ENCODE measurements around the gene TNNI2. TPM values are rescaled to one million over a fixed set of nuclear protein-coding genes. Genes with fewer than 3 reads are reported as not detected.

The TNNI2 gene
- total RNA-seq, 2 donors from 2014 or later = not detected

DNA sequence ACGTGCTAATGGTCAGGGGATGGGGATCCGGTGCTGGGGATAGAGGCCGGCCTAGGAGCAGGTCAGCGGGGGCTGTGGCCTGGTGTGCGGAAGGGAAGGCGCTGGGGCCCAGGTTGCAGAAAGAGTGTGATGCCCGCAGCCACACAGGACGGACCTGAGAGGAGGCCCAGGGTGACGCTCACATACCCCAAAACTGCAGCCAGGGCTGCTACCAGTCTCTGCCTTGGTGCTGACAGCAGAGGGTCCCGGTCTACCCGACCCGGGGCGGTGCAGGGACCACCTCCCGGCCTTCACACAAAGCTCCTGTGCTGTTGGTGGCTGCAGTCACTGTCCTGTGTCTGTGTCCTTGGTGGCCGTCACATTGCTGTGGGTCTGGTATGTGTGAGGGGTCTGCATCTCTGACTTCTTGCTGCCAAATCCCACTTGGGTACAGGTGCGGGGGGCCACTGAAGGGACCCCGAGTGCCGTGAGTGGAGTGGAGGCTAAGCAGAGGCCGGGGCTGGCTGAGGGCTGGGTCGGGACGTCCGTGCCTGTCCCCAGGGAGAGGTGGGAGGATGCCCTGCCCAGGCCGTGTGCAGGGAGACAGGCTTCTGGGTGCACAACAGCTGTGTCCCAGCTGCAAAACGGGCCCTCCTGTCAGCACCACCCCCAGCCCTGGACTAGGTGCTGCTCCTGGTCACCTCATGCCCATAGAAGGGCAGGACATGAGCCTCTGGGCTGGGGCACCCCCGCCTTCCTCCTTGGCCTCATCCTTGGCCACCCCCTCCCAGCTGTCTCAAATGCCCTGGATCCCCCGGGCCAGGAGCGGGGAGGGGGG is 15.6 kb downstream of the TNNI2 start:
- Mint-ChIP-seq H3K4me3 (no peak overlapping the region), H3K36me3 (ENCODE audit: low read depth) (no peaks in the 10 kb centered on the region), H3K27ac (no peak overlapping the region), H3K4me1 (no peaks in the 10 kb centered on the region), H3K27me3 (ENCODE audit: insufficient read depth) (no peaks in the 10 kb centered on the region), H3K9me3 (no peaks in the 10 kb centered on the region)
- DNase-seq = no peak
- no peaks in the 10 kb centered on the region for H3K27me3 ChIP-seq (ENCODE audit: control insufficient read depth, insufficient read depth, low read length, poor library complexity, severe bottlenecking)
- no peaks in the 10 kb centered on the region for H3K4me1 ChIP-seq (ENCODE audit: control insufficient read depth, insufficient read depth, low read length)
- H3K27ac ChIP-seq (ENCODE audit: low read depth, low read length) = no peak overlapping the region
- H3K36me3 ChIP-seq (ENCODE audit: control insufficient read depth, insufficient read depth, low read length) = no peaks in the 10 kb centered on the region
- no peak for TF ChIP-seq CTCF (conservative IDR thresholded peaks at IDR 0.05)
- no peak overlapping the region for H3K4me3 ChIP-seq (ENCODE audit: low read length)
- 86 to 87% methylated on average over 15 to 27 of the region's 27 CpGs for WGBS, 2 experiments (ENCODE audit: insufficient coverage in 1 of 2, insufficient read length in 1 of 2)
- H3K9me3 ChIP-seq (ENCODE audit: control insufficient read depth, low read length) = no peaks in the 10 kb centered on the region
- H3K9ac ChIP-seq (ENCODE audit: extremely low read depth, low read length, poor library complexity, severe bottlenecking) = no peak overlapping the region

- 85 to 92% methylated on average over 15 to 26 of the region's 26 CpGs for WGBS, 2 experiments (ENCODE audit: insufficient coverage in 1 of 2, insufficient read length in 1 of 2)
- no peak for TF ChIP-seq CTCF (conservative IDR thresholded peaks at IDR 0.05)
- no peak overlapping the region for H3K4me3 ChIP-seq (ENCODE audit: low read length)
- H3K36me3 ChIP-seq (ENCODE audit: control insufficient read depth, insufficient read depth, low read length) = no peaks in the 10 kb centered on the region
- no peak for DNase-seq
- Mint-ChIP-seq H3K4me1 (no peaks in the 10 kb centered on the region), H3K27me3 (ENCODE audit: insufficient read depth) (no peaks in the 10 kb centered on the region), H3K27ac (no peak overlapping the region), H3K4me3 (no peak overlapping the region), H3K36me3 (ENCODE audit: low read depth) (no peaks in the 10 kb centered on the region), H3K9me3 (no peaks in the 10 kb centered on the region)
- H3K9me3 ChIP-seq (ENCODE audit: control insufficient read depth, low read length) = no peaks in the 10 kb centered on the region
- H3K27ac ChIP-seq (ENCODE audit: low read depth, low read length) = no peak overlapping the region
- no peaks in the 10 kb centered on the region for H3K27me3 ChIP-seq (ENCODE audit: control insufficient read depth, insufficient read depth, low read length, poor library complexity, severe bottlenecking)
- no peak overlapping the region for H3K9ac ChIP-seq (ENCODE audit: extremely low read depth, low read length, poor library complexity, severe bottlenecking)
- no peaks in the 10 kb centered on the region for H3K4me1 ChIP-seq (ENCODE audit: control insufficient read depth, insufficient read depth, low read length)
Observed at GRCh38 chr11:1854949-1855885, 16.4 kb downstream of the TNNI2 start.

DNA sequence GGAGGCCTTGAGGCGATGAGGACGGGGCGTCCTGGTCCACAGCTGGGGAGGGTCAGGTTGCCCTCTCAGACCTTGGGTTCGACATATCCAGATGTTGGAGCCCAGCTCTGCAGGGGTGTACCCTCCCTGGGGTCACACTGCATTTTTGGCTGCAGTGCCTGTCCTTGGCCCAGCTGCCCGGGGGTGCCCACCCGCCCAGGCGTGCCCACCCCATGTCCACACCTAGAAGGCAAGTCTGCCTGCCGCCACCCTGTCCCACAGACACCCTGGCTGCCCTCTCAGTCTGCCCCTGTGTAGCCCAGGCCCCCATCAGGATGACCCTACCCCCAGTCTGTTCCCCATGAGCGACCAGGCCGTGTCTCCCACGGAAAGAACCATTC is 17.1 kb downstream of the TNNI2 start:
- Mint-ChIP-seq H3K9me3 (no peaks in the 10 kb centered on the region), H3K27me3 (ENCODE audit: insufficient read depth) (no peaks in the 10 kb centered on the region), H3K4me1 (no peaks in the 10 kb centered on the region), H3K4me3 (no peak overlapping the region), H3K36me3 (ENCODE audit: low read depth) (no peaks in the 10 kb centered on the region), H3K27ac (no peak overlapping the region)
- H3K9me3 ChIP-seq (ENCODE audit: control insufficient read depth, low read length) = no peaks in the 10 kb centered on the region
- WGBS, 2 experiments (ENCODE audit: insufficient coverage in 1 of 2, insufficient read length in 1 of 2) = 92 to 97% methylated on average over 7 to 11 of the region's 11 CpGs
- H3K27me3 ChIP-seq (ENCODE audit: control insufficient read depth, insufficient read depth, low read length, poor library complexity, severe bottlenecking) = no peaks in the 10 kb centered on the region
- H3K4me1 ChIP-seq (ENCODE audit: control insufficient read depth, insufficient read depth, low read length) = no peaks in the 10 kb centered on the region
- DNase-seq = no peak
- H3K4me3 ChIP-seq (ENCODE audit: low read length) = no peak overlapping the region
- H3K27ac ChIP-seq (ENCODE audit: low read depth, low read length) = no peak overlapping the region
- no peak overlapping the region for H3K9ac ChIP-seq (ENCODE audit: extremely low read depth, low read length, poor library complexity, severe bottlenecking)
- H3K36me3 ChIP-seq (ENCODE audit: control insufficient read depth, insufficient read depth, low read length) = no peaks in the 10 kb centered on the region
- no peak for TF ChIP-seq CTCF (conservative IDR thresholded peaks at IDR 0.05)

Measured in endodermal cell (in vitro differentiated cells).